GM12875 (cell line): ENCODE results near the gene NIN.
"Not testable (repeated sequence)": the region's sequence is repeated elsewhere in the genome, so short reads cannot be mapped to it uniquely, and the experiment has no call there.

Experiments used
- H3K4me3 ChIP-seq: one replicate; pipeline ENCODE4 v1.5.1; 2011; ENCODE audit warnings: low read depth, low read length, control low read depth
- TF ChIP-seq, protein P1 (sequence below): IDR thresholded peaks from 2 replicates; pipeline ENCODE4 v1.5.1; 2011; ENCODE audit warnings: low read depth, mild to moderate bottlenecking, control low read depth, inconsistent platforms, low read length, moderate library complexity, borderline replicate concordance; ENCODE audit not compliant: insufficient read depth

NIN gene

DNA sequence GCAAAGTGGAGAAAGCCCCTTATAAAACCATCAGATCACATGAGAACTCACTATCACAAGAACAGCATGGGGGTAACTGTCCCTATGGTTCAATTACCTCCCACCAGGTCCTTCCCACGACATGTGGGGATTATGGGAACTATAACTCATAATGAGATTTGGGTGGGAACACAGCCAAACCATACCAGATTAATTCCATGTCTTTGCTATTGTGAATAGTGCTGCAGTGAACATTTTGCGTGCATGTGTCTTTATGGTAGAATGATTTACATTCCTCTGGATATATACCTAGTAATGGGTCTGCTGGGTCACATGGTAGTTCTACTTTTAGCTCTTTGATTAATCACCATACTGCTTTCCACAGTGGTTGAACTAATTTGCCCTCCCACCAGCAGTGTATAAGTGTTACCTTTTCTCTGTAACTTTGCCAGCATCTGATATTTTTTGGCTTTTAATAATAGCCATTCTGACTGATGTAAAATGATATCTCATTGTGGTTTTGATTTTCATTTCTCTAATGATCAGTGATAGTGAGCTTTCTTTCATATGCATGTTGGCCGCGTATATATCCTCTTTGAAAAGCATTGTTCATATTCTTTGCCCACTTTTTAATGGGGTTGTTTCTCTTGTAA, 133.2 kb downstream of the NIN start:
- TF ChIP-seq, protein P1, sequence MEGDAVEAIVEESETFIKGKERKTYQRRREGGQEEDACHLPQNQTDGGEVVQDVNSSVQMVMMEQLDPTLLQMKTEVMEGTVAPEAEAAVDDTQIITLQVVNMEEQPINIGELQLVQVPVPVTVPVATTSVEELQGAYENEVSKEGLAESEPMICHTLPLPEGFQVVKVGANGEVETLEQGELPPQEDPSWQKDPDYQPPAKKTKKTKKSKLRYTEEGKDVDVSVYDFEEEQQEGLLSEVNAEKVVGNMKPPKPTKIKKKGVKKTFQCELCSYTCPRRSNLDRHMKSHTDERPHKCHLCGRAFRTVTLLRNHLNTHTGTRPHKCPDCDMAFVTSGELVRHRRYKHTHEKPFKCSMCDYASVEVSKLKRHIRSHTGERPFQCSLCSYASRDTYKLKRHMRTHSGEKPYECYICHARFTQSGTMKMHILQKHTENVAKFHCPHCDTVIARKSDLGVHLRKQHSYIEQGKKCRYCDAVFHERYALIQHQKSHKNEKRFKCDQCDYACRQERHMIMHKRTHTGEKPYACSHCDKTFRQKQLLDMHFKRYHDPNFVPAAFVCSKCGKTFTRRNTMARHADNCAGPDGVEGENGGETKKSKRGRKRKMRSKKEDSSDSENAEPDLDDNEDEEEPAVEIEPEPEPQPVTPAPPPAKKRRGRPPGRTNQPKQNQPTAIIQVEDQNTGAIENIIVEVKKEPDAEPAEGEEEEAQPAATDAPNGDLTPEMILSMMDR: no peak
- H3K4me3 ChIP-seq: no peak overlapping the region

DNA sequence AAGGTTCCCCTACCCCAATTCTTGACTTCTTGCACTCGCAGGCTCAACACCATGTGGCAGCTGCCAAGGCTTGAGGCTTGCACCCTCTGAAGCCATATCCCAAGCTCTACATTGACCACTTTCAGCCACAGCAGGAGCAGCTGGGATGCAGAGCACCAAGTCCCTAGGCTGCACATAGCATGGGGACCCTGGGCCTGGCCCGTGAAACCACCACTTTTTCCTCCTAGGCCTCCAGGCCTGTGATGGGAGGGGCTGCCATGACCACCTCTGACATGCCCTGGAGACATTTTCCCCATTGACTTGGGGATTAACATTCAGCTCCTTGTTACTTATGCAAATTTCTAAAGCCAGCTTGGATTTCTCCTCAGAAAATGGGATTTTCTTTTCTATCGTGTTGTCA, 136.7 kb downstream of the NIN start:
- H3K4me3 ChIP-seq: not testable (repeated sequence)

DNA sequence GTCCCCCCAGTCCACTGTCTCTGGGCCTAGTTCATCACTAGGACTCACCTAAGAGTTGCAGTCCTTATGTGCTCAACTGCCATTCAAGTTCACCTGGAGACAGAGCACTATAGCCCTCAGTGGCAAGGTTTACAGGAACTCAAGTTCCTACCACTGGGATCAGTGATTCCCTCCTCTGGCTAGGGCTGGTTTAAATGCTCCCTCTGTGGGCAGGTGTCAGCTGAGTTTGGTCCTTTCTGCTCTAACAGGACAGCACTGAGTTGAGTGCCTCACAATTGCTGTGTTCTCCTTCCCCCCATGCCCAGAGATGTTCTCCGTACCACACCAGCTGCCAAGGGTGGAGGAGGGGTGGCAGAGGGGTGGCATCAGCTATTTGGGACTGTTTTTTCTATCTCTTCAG, 142.1 kb downstream of the NIN start:
- H3K4me3 ChIP-seq: no peak overlapping the region
- TF ChIP-seq, protein P1: no peak

DNA sequence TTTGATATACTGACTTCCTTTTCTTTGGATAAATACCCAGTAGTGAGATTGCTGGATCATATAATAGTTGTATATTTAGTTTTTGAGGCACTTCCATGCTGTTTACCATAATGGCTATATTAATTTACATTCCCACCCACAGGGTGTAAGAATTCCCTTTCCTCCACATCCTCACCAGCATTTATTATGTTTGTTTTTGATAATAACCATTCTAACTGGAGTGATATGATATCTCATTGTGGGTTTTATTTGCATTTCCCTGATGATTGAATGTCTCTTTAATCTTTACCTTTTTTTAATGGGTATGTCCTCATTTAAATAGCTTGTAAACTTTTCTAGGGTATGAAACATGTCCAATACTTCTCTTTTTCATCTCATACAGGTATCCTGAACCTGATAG, 151.3 kb downstream of the NIN start:
- no peak overlapping the region for H3K4me3 ChIP-seq
- TF ChIP-seq, protein P1: no peak

DNA sequence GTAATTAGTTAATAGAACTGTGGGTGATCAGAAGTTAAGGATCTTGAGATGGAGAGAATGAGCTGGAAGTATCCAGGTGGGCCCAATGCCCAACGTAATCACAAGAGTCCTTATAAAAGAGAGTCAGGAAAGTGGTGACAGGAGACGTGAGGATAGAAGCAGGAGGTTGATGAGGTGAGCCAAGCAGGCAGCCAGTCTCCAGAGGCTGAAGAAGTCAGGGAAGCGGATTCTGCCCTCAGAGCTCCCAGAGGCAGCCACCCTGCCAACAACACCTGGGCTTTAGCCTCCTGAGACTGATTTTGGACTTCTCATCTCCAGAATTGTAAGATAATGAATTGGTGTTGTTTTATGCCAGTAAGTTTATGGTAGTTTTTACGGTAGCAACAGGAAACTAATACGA, 152.8 kb downstream of the NIN start:
- TF ChIP-seq, protein P1: no peak
- no peak overlapping the region for H3K4me3 ChIP-seq

DNA sequence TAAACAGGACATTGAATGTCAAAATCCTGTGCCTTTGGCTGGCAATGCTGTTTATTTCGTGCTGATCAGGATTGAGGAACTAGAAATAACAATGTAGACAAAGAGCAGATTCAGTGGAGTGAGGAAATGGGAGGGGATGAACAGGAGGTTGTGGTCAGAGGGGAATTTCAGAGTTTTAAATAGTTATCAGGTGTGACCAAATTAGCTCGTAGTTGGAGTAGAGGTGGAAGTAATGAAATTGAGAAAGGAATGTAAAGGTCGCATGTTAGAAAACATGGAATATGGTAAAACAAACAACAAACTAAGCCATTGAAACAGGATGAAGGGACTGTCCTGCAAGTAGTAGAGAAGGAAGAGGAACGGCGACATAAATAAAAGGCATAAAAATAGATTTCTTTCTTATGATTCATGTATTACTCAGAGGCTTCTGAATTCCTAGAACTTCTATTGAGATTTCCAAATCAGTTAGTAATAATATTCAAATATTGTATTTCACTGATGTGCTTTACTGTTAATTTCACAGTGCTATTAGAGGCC, 153.4 kb downstream of the NIN start:
- TF ChIP-seq, protein P1: no peak
- no peak overlapping the region for H3K4me3 ChIP-seq

DNA sequence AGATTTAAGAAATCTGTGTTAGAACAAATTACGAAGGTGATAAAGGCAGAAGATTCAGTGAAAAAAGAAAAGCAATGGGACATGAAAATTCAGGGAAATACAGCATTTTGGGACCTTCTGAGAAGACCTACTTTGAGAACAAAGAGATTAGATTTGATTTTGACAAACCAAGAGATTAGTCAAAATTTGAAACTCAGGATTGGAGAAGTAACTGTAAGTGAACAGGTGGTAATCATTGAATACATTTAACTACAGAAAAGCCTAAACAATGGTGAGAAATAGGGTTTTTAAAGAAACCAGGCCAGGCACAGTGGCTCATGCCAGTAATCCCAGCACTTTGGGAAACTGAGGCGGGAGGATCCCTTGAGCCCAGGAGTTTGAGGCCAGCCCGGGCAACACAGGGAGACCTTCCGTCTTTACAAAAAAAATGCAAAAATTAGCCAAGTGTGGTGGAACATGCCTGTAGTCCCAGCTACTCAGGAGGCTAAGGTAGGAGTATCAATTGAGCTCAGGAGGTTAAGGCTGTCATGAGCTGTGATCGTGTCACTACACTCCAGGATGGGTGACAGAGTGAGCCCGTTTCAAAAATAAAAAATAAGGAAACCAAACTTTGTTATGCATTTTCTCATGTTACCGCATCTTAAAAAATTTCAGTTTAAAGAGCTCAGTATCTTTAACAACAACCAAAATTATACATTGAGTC, 154.0 kb downstream of the NIN start:
- no peak overlapping the region for H3K4me3 ChIP-seq
- TF ChIP-seq, protein P1: no peak
